MM.1S (cell line): ENCODE measurements around the gene FHDC1.

Source experiments
- DNase-seq: peaks from one replicate; pipeline ENCODE4 v3.0.0-alpha.2; 2015
- H2AFZ ChIP-seq: fragments of 300-600 bp; sonication (generic); 2 replicates; pipeline ENCODE4 v1.6.0; 2016; ENCODE audit warnings: antibody characterized with exemption, low read length
- H3F3A ChIP-seq: fragments of 300-600 bp; sonication (generic); 2 replicates; pipeline ENCODE4 v1.6.1; 2016; ENCODE audit warnings: mild to moderate bottlenecking, antibody characterized with exemption, low read length, moderate library complexity, mixed read lengths; ENCODE audit not compliant: insufficient read depth
- H3K27ac ChIP-seq: fragments of 300-600 bp; sonication (generic); 2 replicates; pipeline ENCODE4 v1.5.1; 2016; ENCODE audit warnings: mild to moderate bottlenecking, low read length
- H3K27me3 ChIP-seq: fragments of 300-600 bp; sonication (generic); replicated peaks from 2 replicates; pipeline ENCODE4 v1.6.0; 2016; ENCODE audit warnings: low read length; ENCODE audit not compliant: insufficient read depth
- H3K36me3 ChIP-seq: fragments of 300-600 bp; sonication (generic); replicated peaks from 2 replicates; pipeline ENCODE4 v1.6.1; 2016; ENCODE audit warnings: mild to moderate bottlenecking, low read length, mixed read lengths; ENCODE audit not compliant: insufficient read depth
- H3K4me1 ChIP-seq: fragments of 300-600 bp; sonication (generic); 2 replicates; pipeline ENCODE4 v1.6.1; 2016; ENCODE audit warnings: low read length, mixed read lengths
- H3K4me2 ChIP-seq: fragments of 300-600 bp; sonication (generic); 2 replicates; pipeline ENCODE4 v1.6.0; 2016; ENCODE audit warnings: low read depth, low read length
- H3K4me3 ChIP-seq: fragments of 300-600 bp; sonication (generic); 2 replicates; pipeline ENCODE4 v1.5.1; 2016; ENCODE audit warnings: low read length, mixed read lengths
- H3K79me2 ChIP-seq: fragments of 300-600 bp; sonication (generic); 2 replicates; pipeline ENCODE4 v1.6.1; 2016; ENCODE audit warnings: mixed run types, low read length, mixed read lengths
- H3K9ac ChIP-seq: fragments of 300-600 bp; sonication (generic); 2 replicates; pipeline ENCODE4 v1.6.1; 2016; ENCODE audit warnings: low read length, mixed read lengths
- H3K9me2 ChIP-seq: fragments of 300-600 bp; sonication (generic); replicated peaks from 2 replicates; pipeline ENCODE4 v1.6.1; 2016; ENCODE audit warnings: mild to moderate bottlenecking, low read length, mixed read lengths; ENCODE audit not compliant: insufficient read depth
- H3K9me3 ChIP-seq: fragments of 300-600 bp; sonication (generic); replicated peaks from 2 replicates; pipeline ENCODE4 v1.6.1; 2016; ENCODE audit warnings: mild to moderate bottlenecking, low read length, mixed read lengths; ENCODE audit not compliant: insufficient read depth
- H4K20me1 ChIP-seq: fragments of 300-600 bp; sonication (generic); 2 replicates; pipeline ENCODE4 v1.6.1; 2016; ENCODE audit warnings: mild to moderate bottlenecking, low read length, moderate library complexity, mixed read lengths; ENCODE audit not compliant: insufficient read depth
- EZH2 ChIP-seq: fragments of 300-600 bp; sonication (generic); optimal IDR thresholded peaks from 2 replicates; pipeline ENCODE3; 2017; ENCODE audit warnings: low read depth, mild to moderate bottlenecking, antibody characterized with exemption, low read length, mixed read lengths
- EZH2phosphoT487 ChIP-seq: fragments of 300-600 bp; sonication (generic); IDR thresholded peaks from 2 replicates; pipeline ENCODE4 v1.6.1; 2018; ENCODE audit warnings: antibody characterized with exemption, low read length
- TF ChIP-seq, protein P1 (sequence below): fragments of 300-600 bp; sonication (generic); IDR thresholded peaks from 2 replicates; pipeline ENCODE4 v1.5.1; 2016; ENCODE audit warnings: antibody characterized with exemption, low read length, mixed read lengths

The FHDC1 gene

GRCh38 chr4:152981842-152982241 is 45.7 kb downstream of the FHDC1 start:
- H3K36me3 ChIP-seq, result no peaks in the 10 kb centered on the region
- no peaks in the 10 kb centered on the region for H3K9me3 ChIP-seq
- no peaks in the 10 kb centered on the region for H3F3A ChIP-seq
- H3K9me2 ChIP-seq, result no peaks in the 10 kb centered on the region
- TF ChIP-seq, protein P1, sequence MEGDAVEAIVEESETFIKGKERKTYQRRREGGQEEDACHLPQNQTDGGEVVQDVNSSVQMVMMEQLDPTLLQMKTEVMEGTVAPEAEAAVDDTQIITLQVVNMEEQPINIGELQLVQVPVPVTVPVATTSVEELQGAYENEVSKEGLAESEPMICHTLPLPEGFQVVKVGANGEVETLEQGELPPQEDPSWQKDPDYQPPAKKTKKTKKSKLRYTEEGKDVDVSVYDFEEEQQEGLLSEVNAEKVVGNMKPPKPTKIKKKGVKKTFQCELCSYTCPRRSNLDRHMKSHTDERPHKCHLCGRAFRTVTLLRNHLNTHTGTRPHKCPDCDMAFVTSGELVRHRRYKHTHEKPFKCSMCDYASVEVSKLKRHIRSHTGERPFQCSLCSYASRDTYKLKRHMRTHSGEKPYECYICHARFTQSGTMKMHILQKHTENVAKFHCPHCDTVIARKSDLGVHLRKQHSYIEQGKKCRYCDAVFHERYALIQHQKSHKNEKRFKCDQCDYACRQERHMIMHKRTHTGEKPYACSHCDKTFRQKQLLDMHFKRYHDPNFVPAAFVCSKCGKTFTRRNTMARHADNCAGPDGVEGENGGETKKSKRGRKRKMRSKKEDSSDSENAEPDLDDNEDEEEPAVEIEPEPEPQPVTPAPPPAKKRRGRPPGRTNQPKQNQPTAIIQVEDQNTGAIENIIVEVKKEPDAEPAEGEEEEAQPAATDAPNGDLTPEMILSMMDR, result no peak
- TF ChIP-seq EZH2 (no peak), EZH2phosphoT487 (no peak)
- no peak overlapping the region for H2AFZ ChIP-seq
- H3K27me3 ChIP-seq, result no peaks in the 10 kb centered on the region
- H3K79me2 ChIP-seq, result no peaks in the 10 kb centered on the region
- no peaks in the 10 kb centered on the region for H4K20me1 ChIP-seq
- H3K4me1 ChIP-seq, result no peaks in the 10 kb centered on the region
- H3K4me3 ChIP-seq, result no peak overlapping the region
- no peak overlapping the region for H3K4me2 ChIP-seq
- no peak for DNase-seq
- no peak overlapping the region for H3K27ac ChIP-seq
- no peak overlapping the region for H3K9ac ChIP-seq

GRCh38 chr4:152983221-152983620 is 47.1 kb downstream of the FHDC1 start:
- DNase-seq, result no peak
- TF ChIP-seq, protein P1, result no peak
- TF ChIP-seq EZH2phosphoT487 (no peak), EZH2 (no peak)
- H3K4me3 ChIP-seq, result no peak overlapping the region
- H3K27me3 ChIP-seq, result no peaks in the 10 kb centered on the region
- H3K4me2 ChIP-seq, result no peak overlapping the region
- H2AFZ ChIP-seq, result no peak overlapping the region
- H3F3A ChIP-seq, result no peaks in the 10 kb centered on the region
- no peaks in the 10 kb centered on the region for H3K9me3 ChIP-seq
- no peaks in the 10 kb centered on the region for H3K36me3 ChIP-seq
- H4K20me1 ChIP-seq, result no peaks in the 10 kb centered on the region
- H3K27ac ChIP-seq, result no peak overlapping the region
- no peak overlapping the region for H3K9ac ChIP-seq
- H3K4me1 ChIP-seq, result no peaks in the 10 kb centered on the region
- no peaks in the 10 kb centered on the region for H3K79me2 ChIP-seq
- no peaks in the 10 kb centered on the region for H3K9me2 ChIP-seq

- no peak overlapping the region for H3K4me3 ChIP-seq
- no peak overlapping the region for H3K27ac ChIP-seq
- H3K27me3 ChIP-seq, result no peaks in the 10 kb centered on the region
- H3F3A ChIP-seq, result no peaks in the 10 kb centered on the region
- TF ChIP-seq, protein P1, result no peak
- TF ChIP-seq EZH2phosphoT487, result no peak
- TF ChIP-seq EZH2, result no peak
- H3K4me2 ChIP-seq, result no peak overlapping the region
- H2AFZ ChIP-seq, result no peak overlapping the region
- no peaks in the 10 kb centered on the region for H4K20me1 ChIP-seq
- H3K9me3 ChIP-seq, result no peaks in the 10 kb centered on the region
- no peak overlapping the region for H3K9ac ChIP-seq
- no peaks in the 10 kb centered on the region for H3K36me3 ChIP-seq
- no peaks in the 10 kb centered on the region for H3K9me2 ChIP-seq
- no peak for DNase-seq
- no peaks in the 10 kb centered on the region for H3K79me2 ChIP-seq
- H3K4me1 ChIP-seq, result no peaks in the 10 kb centered on the region
Measured at GRCh38 chr4:152983774-152984411, 47.8 kb downstream of the FHDC1 start.
